Rectal smooth muscle tissue (tissue), 1 donor: Measurements from ENCODE around the gene FMNL3.
"Not testable (repeated sequence)": the region's sequence is repeated elsewhere in the genome, so short reads cannot be mapped to it uniquely, and the experiment has no call there.

Experiments
- H3K27ac ChIP-seq: one replicate; pipeline ENCODE4 v1.7.0; 2013; ENCODE audit warnings: low read depth, low read length, inconsistent platforms
- H3K27me3 ChIP-seq: one replicate; pipeline ENCODE4 v1.7.0; 2013; ENCODE audit warnings: low read length; ENCODE audit not compliant: control insufficient read depth, insufficient read depth
- H3K36me3 ChIP-seq: one replicate; pipeline ENCODE4 v1.7.0; 2013; ENCODE audit warnings: low read length; ENCODE audit not compliant: control insufficient read depth, insufficient read depth
- H3K4me1 ChIP-seq: one replicate; pipeline ENCODE4 v1.7.0; 2013; ENCODE audit warnings: low read length; ENCODE audit not compliant: control insufficient read depth, insufficient read depth
- H3K4me3 ChIP-seq: one replicate; pipeline ENCODE4 v1.7.0; 2013; ENCODE audit warnings: low read length
- H3K9ac ChIP-seq: one replicate; pipeline ENCODE4 v1.7.0; 2013; ENCODE audit warnings: low read length

Gene FMNL3

GRCh38 chr12:49610785-49611184 lies 96.4 kb downstream of the FMNL3 start:
- not testable (repeated sequence) for H3K4me1 ChIP-seq, H3K36me3 ChIP-seq, H3K27ac ChIP-seq, H3K9ac ChIP-seq, H3K27me3 ChIP-seq, H3K4me3 ChIP-seq

DNA sequence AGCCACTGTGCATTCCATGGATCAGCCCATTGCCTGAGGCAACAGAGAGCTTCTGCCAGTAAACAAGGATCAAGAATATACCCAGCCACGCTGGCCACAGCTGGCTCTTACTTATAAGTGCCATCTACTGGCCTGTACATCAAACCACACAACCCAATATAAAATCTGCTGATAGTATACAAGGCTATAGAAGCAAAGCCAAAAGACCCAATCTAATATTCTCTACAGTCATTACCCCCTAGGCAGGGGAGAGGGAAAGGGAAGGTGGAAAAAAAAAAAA lies 97.4 kb downstream of the FMNL3 start:
- Histone ChIP-seq H3K36me3 (no peaks in the 10 kb centered on the region), H3K27ac (no peak overlapping the region), H3K4me1 (no peaks in the 10 kb centered on the region), H3K27me3 (no peaks in the 10 kb centered on the region), H3K9ac (no peak overlapping the region), H3K4me3 (no peak overlapping the region)

DNA sequence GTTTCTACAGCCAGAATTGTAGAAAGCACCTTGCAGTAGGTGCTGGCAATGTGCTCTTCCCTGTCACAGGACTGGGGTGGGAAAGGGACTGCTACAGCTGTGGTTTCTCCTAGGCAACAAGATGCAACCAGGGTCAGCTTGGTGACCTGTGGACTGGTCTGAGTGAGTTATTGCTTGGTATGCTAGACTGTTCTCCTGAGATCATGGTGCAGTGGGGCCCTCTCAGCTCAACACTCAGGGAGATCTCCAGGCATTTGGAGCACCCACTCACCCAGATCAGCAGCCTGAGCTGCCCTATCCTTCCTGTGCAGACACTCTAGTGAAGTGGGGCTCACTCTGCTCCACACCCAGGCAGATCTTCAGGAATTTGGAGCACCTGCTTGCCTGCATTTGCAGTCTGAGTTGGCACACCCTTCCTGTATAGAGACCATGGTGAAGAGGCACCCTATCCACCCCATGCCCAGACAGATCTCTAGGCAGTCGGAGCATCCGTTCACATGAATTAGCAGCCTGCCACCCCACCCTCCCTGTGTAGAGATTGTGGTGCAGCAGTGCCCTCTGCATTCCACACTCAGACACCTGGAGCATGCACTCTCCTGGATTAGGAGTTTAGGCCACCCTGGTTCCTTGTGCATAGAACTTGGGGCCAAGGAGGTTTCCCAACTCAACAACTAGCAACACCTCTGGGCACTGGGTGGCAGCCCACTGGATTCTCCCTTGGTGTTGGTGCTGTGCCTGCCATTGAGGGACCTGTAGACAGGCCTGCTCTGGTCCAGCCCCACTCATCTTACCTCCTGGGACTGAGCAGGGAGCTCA lies 97.9 kb downstream of the FMNL3 start:
- Histone ChIP-seq H3K4me1 (no peaks in the 10 kb centered on the region), H3K9ac (no peak overlapping the region), H3K36me3 (no peaks in the 10 kb centered on the region), H3K27me3 (no peaks in the 10 kb centered on the region), H3K27ac (no peak overlapping the region), H3K4me3 (no peak overlapping the region)

DNA sequence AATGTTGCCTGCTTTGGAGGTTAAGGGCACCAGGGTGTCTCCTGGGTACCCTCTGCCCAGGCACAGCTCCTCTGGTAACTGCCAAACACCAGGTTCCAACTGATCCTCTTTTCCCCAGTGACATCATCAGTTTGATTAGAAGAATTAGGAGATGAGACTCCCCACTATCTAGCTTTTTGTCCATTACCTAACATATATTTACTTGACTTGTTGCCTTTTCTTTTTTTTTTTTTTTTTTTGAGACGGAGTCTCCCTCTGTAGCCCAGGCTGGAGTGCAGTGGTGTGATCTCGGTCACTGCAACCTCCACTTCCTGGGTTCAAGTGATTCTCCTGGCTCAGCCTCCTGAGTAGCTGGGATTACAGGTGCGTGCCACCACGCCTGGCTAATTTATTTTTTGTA lies 101.7 kb downstream of the FMNL3 start, which contains the start of gene FAM186B:
Gene FAM186B, minus strand, starts transcription at position 101 of the 400 bp plus-strand sequence. CDS start 162 bp downstream, outside the sequence.
- H3K9ac ChIP-seq, H3K4me3 ChIP-seq, H3K36me3 ChIP-seq, H3K27me3 ChIP-seq, H3K27ac ChIP-seq, H3K4me1 ChIP-seq: not testable (repeated sequence)

DNA sequence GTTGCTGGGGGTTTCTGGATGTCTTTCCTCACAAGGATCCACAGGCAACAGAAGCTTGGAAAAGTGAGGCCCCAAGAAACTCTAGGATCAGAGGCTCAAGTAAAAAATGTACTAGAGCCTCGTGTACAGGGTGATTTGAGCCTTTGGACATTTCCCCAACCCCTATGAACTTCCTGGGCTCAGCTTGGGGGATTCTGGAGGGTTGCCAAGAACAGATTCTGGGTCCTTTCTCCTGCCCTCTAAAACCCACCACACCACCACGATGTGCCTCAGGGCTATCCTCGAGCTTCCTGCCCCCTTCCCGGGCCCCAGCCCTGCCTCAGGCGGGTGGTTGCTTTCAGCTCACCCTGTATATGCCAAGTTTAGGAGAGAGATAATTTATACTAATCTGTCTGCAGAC lies 102.3 kb downstream of the FMNL3 start:
- no peak overlapping the region for H3K4me3 ChIP-seq
- H3K36me3 ChIP-seq, result no peaks in the 10 kb centered on the region
- H3K4me1 ChIP-seq, result no peaks in the 10 kb centered on the region
- H3K9ac ChIP-seq, result no peak overlapping the region
- no peaks in the 10 kb centered on the region for H3K27me3 ChIP-seq
- no peak overlapping the region for H3K27ac ChIP-seq

GRCh38 chr12:49603721-49604120 lies 103.5 kb downstream of the FMNL3 start:
- H3K4me3 ChIP-seq, result no peak overlapping the region
- H3K27me3 ChIP-seq, result no peaks in the 10 kb centered on the region
- H3K4me1 ChIP-seq, result no peaks in the 10 kb centered on the region
- no peaks in the 10 kb centered on the region for H3K36me3 ChIP-seq
- H3K9ac ChIP-seq, result no peak overlapping the region
- no peak overlapping the region for H3K27ac ChIP-seq

- Histone ChIP-seq H3K36me3 (no peaks in the 10 kb centered on the region), H3K27me3 (no peaks in the 10 kb centered on the region), H3K27ac (no peak overlapping the region), H3K4me1 (no peaks in the 10 kb centered on the region), H3K9ac (no peak overlapping the region), H3K4me3 (no peak overlapping the region)
These were observed 107.2 kb downstream of the FMNL3 start for GRCh38 chr12:49599961-49600360.

DNA sequence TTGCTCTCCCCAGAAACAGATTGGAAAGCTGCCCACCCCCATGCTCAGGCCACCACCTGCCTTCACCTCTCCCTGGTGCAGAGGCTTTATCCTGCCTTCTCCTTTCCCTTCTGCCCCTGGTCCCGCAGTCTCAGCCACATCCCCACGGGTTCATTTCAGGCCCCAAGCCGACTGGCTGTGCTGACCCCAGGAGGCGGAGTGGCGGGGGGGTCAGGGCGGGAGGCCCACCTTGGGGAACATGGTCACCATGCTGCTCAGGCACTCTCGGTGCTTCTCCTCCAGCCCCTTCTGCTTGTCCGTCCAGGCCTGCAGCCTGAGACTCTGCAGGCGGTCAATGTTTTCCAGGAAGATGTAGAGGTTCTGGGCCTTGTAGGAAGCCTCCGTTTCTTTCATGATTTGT lies 108.7 kb downstream of the FMNL3 start:
- no peak overlapping the region for H3K4me3 ChIP-seq
- no peak overlapping the region for H3K9ac ChIP-seq
- no peaks in the 10 kb centered on the region for H3K4me1 ChIP-seq
- H3K27ac ChIP-seq, result no peak overlapping the region
- H3K27me3 ChIP-seq, result no peaks in the 10 kb centered on the region
- H3K36me3 ChIP-seq, result no peaks in the 10 kb centered on the region

GRCh38 chr12:49588721-49589516 lies 118.3 kb downstream of the FMNL3 start:
- no peaks in the 10 kb centered on the region for H3K36me3 ChIP-seq
- H3K27ac ChIP-seq, result no peak overlapping the region
- H3K9ac ChIP-seq, result no peak overlapping the region
- H3K4me3 ChIP-seq, result no peak overlapping the region
- H3K4me1 ChIP-seq, result no peaks in the 10 kb centered on the region
- no peaks in the 10 kb centered on the region for H3K27me3 ChIP-seq

DNA sequence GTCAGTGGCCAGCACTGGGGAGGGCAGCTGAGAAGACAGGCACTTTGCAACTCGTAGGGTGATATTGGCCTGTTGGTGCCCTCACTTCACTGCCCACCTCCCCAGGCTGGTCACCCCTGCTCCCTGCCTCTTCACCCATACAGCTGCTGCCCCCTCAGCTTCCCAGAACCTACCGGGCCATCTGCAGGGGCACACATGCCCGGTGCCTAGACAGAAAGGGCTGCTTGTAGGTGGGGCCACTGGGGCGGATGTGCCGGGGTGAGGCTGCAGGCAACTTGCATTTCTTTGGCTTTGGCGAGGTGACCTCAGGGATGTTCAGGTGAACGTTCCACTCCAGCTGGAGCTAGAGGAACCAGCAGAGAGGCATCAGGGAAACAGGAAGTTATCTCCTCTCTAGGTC lies 118.9 kb downstream of the FMNL3 start:
- Histone ChIP-seq H3K9ac (no peak overlapping the region), H3K27me3 (no peaks in the 10 kb centered on the region), H3K36me3 (no peaks in the 10 kb centered on the region), H3K4me3 (no peak overlapping the region), H3K27ac (no peak overlapping the region), H3K4me1 (peaks cover 4% of the 10 kb centered on the region)

DNA sequence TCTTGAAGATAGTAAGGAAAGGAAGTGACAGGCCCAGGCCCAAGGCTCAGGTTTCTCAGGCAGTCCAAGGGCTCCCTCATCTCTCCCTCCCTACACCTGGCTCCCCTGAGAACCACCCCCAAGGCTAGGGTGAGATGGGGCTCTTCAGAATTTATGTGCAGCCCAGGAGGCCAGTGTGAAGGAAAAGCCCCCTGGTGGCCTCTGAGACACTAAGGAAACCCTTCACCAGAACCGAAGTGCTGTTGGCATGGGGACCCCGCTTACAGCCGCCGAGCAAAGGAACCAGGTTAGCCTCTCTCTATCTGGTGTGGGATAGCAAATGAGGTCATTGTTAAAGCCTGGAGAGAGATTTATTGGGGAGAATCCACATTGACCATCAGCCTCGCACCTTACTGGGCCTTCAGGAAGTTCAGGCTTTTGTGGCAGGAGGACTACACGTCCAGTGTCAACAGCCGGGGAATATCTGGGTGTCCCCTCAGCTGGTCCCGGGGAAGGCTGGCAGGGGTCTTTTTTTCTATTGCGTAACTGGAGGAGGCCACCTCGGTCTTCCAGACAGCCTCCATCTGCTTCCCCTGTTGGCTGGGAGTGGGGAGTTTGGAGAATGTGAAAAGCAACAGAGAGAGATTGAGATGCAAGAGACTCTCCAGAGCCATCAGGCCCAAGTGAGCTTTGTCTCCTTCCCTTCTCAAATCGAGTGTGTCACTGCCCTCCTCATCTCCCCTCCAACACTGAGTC lies 119.9 kb downstream of the FMNL3 start:
- Histone ChIP-seq H3K27ac (no peak overlapping the region), H3K4me3 (no peak overlapping the region), H3K36me3 (no peaks in the 10 kb centered on the region), H3K9ac (no peak overlapping the region), H3K27me3 (no peaks in the 10 kb centered on the region), H3K4me1 (peaks cover 13% of the 10 kb centered on the region)
